22Rv1 (cell line): ENCODE data around the gene BCR.

Experiments used
- H3K27ac ChIP-seq: fragments of 450-650 bp; 2 replicates; pipeline ENCODE4 v1.5.1; 2017
- ZFX ChIP-seq: fragments of 450-650 bp; IDR thresholded peaks from 2 replicates; pipeline ENCODE4 v1.6.1; 2017; ENCODE audit warnings: antibody characterized with exemption, borderline replicate concordance
- TF ChIP-seq, protein P1 (sequence below): fragments of 450-650 bp; IDR thresholded peaks from 2 replicates; pipeline ENCODE4 v1.5.1; 2017; ENCODE audit warnings: mild to moderate bottlenecking

BCR gene

GRCh38 chr22:23190526-23190925 lies 10.2 kb downstream of the BCR start:
- H3K27ac ChIP-seq: no peak overlapping the region
- no peak for TF ChIP-seq ZFX
- TF ChIP-seq, protein P1, sequence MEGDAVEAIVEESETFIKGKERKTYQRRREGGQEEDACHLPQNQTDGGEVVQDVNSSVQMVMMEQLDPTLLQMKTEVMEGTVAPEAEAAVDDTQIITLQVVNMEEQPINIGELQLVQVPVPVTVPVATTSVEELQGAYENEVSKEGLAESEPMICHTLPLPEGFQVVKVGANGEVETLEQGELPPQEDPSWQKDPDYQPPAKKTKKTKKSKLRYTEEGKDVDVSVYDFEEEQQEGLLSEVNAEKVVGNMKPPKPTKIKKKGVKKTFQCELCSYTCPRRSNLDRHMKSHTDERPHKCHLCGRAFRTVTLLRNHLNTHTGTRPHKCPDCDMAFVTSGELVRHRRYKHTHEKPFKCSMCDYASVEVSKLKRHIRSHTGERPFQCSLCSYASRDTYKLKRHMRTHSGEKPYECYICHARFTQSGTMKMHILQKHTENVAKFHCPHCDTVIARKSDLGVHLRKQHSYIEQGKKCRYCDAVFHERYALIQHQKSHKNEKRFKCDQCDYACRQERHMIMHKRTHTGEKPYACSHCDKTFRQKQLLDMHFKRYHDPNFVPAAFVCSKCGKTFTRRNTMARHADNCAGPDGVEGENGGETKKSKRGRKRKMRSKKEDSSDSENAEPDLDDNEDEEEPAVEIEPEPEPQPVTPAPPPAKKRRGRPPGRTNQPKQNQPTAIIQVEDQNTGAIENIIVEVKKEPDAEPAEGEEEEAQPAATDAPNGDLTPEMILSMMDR: no peak

DNA sequence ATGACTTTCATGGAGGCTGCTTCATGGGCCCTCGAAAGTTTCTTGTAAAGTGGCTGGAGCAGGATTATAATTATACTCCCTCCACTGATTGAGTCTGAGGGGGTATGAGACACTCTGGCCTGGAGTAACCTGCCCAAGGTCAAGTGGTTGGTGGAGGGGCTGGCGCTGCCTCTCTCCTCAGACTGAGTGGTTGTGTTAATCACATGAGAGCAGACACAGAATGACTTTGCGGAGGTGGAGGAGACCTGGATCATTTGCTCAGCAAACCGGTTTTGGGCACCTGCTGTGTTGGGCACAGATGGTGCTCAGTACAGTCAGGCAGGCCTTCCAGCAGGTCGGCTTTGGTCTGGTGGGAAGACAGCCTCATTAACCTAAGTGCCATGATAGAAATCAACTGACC lies 11.8 kb downstream of the BCR start:
- TF ChIP-seq, protein P1: no peak
- TF ChIP-seq ZFX: no peak
- peak overlapping the region; percentile 41; the same call in 1 of the 2 replicates for H3K27ac ChIP-seq

- no peak for TF ChIP-seq ZFX
- TF ChIP-seq, protein P1: no peak
- peak overlapping the region; percentile 41; the same call in 1 of the 2 replicates for H3K27ac ChIP-seq
Observed at GRCh38 chr22:23192558-23192957, 12.2 kb downstream of the BCR start.

DNA sequence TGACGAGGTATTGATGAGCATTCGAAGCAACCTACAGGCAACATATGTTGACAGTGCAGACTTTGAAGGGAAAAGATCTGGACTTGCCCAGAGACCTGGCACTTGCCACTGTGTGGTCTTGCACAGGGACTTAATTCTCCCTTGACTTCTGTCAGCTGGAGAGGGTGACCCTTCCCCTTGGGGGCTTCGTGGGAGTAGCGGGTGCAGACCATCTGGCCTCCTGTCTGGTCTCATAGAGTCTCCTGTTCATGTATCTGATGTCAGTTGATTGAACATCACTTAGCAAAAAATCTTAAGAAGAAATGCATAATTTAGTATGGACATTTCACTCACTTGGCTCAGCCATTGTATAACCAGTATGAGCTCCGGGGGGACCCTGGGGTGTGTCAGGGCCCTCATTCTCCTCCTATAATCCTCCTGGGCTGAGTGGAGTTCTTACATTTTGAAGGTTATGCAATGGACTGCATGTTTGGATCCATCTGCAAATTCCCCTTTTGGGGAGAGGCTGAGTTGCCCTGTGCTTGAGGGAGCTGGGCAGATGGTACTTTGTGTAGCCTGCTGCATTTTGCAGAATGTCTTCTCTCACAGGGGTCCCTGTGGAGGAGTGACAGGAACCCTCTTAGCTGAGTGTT lies 13.0 kb downstream of the BCR start:
- no peak overlapping the region for H3K27ac ChIP-seq

GRCh38 chr22:23193882-23194281 lies 13.6 kb downstream of the BCR start:
- TF ChIP-seq ZFX: no peak
- TF ChIP-seq, protein P1: no peak
- H3K27ac ChIP-seq: no peak overlapping the region

More for the DNA sequence above, 13.0 kb downstream of the BCR start:
- no peak for TF ChIP-seq ZFX
- TF ChIP-seq, protein P1: no peak

DNA sequence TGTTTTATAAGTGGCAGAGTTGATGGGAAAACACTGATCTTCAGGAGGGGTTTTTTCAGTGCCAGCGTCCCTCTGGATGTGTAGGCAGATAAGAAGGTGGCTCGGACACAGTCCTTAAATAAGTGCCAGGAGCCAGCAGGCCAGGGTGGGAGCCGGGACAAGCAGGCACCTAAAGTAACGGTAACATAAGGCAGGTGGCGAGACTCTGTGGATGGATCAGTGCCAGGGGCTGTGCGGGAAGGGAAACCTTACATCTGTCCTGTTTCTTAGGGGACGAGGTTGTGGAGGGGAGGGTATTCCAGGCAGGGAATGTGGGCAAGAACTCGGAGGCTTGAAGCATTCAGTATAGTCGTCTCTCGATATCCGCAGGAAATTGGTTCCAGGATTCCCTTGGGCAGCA lies 15.9 kb downstream of the BCR start:
- no peak overlapping the region for H3K27ac ChIP-seq
- TF ChIP-seq, protein P1: no peak
- TF ChIP-seq ZFX: no peak

GRCh38 chr22:23197836-23198235 lies 17.5 kb downstream of the BCR start:
- TF ChIP-seq ZFX: no peak
- TF ChIP-seq, protein P1: no peak
- H3K27ac ChIP-seq: no peak overlapping the region
